ENCODE measurements around the gene RABGAP1. TPM values are rescaled to one million over a fixed set of nuclear protein-coding genes. Genes with fewer than 3 reads are reported as not detected.
A peak's percentile ranks its signal among the peaks of the same experiment; 100 is the strongest.

RABGAP1 gene
- total RNA-seq, 1 donor from 2014 or later = 58.1 TPM

DNA sequence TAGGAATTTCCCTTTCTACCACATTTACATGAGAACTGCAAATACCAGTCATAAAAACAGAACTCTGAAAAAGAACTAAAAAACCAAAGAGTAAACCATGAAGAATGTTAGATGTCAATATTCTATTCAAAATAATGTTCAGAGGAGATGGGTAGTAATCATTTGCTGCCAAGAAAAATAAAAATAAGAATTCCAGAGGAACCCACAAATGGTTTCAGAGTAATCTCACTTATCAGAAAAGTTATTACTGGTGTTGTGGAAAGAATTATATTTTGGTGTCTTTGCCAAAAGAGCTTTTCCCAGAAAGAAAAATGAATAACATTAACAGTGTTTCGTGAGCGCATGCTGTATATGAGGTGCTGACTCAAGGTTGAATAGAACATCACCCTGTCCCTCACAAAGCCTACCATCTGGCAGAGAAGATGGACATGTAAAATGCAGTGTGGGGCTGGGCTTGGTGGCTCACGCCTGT is 128.2 kb downstream of the RABGAP1 start:
- Mint-ChIP-seq H3K9me3 (no peaks in the 10 kb centered on the region), H3K36me3 (ENCODE audit: low read depth) (peaks cover 74% of the 10 kb centered on the region), H3K4me1 (peaks cover 17% of the 10 kb centered on the region), H3K27ac (no peak overlapping the region), H3K4me3 (no peak overlapping the region), H3K27me3 (no peaks in the 10 kb centered on the region)
- ChIA-PET POLR2A (no interaction called here), CTCF (interaction anchor here (1.5 kb wide), 1 partner anchor 157 kb away, joined by 8 read pairs; no protein-coding TSS in a partner anchor)
- TF ChIP-seq, protein P1, sequence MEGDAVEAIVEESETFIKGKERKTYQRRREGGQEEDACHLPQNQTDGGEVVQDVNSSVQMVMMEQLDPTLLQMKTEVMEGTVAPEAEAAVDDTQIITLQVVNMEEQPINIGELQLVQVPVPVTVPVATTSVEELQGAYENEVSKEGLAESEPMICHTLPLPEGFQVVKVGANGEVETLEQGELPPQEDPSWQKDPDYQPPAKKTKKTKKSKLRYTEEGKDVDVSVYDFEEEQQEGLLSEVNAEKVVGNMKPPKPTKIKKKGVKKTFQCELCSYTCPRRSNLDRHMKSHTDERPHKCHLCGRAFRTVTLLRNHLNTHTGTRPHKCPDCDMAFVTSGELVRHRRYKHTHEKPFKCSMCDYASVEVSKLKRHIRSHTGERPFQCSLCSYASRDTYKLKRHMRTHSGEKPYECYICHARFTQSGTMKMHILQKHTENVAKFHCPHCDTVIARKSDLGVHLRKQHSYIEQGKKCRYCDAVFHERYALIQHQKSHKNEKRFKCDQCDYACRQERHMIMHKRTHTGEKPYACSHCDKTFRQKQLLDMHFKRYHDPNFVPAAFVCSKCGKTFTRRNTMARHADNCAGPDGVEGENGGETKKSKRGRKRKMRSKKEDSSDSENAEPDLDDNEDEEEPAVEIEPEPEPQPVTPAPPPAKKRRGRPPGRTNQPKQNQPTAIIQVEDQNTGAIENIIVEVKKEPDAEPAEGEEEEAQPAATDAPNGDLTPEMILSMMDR (IDR thresholded peaks at IDR 0.05) = no peak
- intact Hi-C loops (cut with micrococcal nuclease) = no loop called here
- DNase-seq (no peak), ATAC-seq (ENCODE audit: low read depth) (no peak)

DNA sequence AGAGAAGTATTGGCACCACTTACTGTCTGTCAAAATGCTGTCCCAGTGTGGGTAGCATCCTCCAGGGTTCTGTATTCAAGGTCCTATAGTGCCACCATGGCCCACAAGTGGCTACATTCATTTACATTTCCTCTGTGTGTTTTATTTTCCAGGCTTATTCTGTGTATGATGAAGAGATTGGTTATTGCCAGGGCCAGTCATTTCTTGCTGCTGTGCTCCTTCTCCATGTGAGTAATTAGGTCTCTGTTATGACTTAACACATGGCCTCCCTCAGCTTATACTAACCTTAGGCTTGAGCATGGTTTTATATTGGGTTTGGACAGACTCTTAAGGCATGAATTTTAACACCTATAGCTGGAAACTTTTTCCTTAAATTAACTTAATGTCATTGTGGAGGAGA is 129.4 kb downstream of the RABGAP1 start:
- Mint-ChIP-seq H3K27me3 (no peaks in the 10 kb centered on the region), H3K27ac (no peak overlapping the region), H3K36me3 (ENCODE audit: low read depth) (peaks cover 75% of the 10 kb centered on the region), H3K4me1 (peaks cover 17% of the 10 kb centered on the region), H3K9me3 (no peaks in the 10 kb centered on the region), H3K4me3 (no peak overlapping the region)
- TF ChIP-seq, protein P1 (IDR thresholded peaks at IDR 0.05) = no peak
- ChIA-PET CTCF (no interaction called here), POLR2A (no interaction called here)
- no peak for ATAC-seq (ENCODE audit: low read depth)
- intact Hi-C loops (cut with micrococcal nuclease) = no loop called here
- no peak for DNase-seq

DNA sequence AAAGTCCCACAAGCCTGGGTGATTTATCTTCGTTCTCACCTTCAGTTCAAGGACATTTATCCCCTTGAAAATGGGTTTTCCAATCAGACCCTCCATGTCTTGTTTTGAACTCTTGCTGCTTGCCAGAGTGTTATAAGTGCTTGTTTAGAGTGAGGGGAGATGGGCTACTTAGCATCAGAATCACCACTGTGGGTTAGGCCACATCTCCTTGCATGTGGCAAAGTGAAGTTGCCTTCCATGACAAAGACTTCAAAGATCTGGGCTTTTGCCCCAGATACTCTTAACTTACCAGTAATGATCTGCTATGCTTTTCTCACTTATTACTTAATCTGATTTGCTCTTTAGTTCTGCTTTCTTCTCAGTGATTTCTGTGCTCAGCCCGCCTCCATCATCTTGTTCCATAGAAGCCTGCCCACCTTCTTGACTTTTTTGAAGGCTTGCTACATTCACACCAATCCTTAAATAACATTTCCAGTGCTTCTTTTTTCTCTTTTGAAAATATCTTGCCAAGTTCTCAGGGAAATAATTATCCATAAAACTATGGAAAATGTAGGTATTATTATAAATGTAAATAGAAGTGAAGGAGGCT is 131.7 kb downstream of the RABGAP1 start:
- intact Hi-C loops (cut with micrococcal nuclease) = no loop called here
- Mint-ChIP-seq H3K4me3 (no peak overlapping the region), H3K27me3 (no peaks in the 10 kb centered on the region), H3K27ac (no peak overlapping the region), H3K9me3 (no peaks in the 10 kb centered on the region), H3K36me3 (ENCODE audit: low read depth) (peaks cover 67% of the 10 kb centered on the region), H3K4me1 (peaks cover 17% of the 10 kb centered on the region)
- ATAC-seq (ENCODE audit: low read depth) = no peak
- ChIA-PET CTCF (interaction anchor here (6.1 kb wide), 1 partner anchor 277 kb away, joined by 41 read pairs; no protein-coding TSS in a partner anchor), POLR2A (interaction anchor here (0.7 to 0.9 kb wide), 2 partner anchors 160 to 277 kb away, joined by 3 to 4 read pairs; partner anchors contain the start of gene ZBTB6)
- TF ChIP-seq, protein P1 (IDR thresholded peaks at IDR 0.05) = no peak
- no peak for DNase-seq

DNA sequence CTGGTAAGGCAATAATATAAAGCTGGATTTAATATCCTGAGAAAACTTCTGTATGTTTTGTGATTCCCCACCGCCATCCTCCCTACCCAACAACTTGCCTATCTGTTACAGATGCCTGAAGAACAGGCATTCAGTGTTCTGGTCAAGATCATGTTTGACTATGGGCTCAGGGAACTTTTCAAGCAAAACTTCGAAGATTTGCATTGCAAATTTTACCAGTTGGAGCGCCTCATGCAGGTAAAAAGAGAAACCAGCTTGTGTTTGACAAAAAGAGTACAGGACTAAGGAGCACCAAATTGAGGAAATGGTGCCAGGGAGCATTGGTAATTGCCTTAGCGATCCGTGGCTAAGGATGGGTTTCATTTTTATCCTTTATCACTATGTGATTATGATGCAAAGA is 132.6 kb downstream of the RABGAP1 start:
- H3K27ac Mint-ChIP-seq = peak overlapping the region; percentile 56
- H3K4me3 Mint-ChIP-seq = no peak overlapping the region
- no peaks in the 10 kb centered on the region for H3K9me3 Mint-ChIP-seq
- POLR2A ChIA-PET = interaction anchor here (0.9 kb wide), 1 partner anchor 161 kb away, joined by 4 read pairs; the partner anchor contains the start of gene ZBTB6
- intact Hi-C loops (cut with micrococcal nuclease) = no loop called here
- peaks cover 70% of the 10 kb centered on the region for H3K36me3 Mint-ChIP-seq (ENCODE audit: low read depth)
- TF ChIP-seq, protein P1 (IDR thresholded peaks at IDR 0.05) = no peak
- H3K4me1 Mint-ChIP-seq = peaks cover 17% of the 10 kb centered on the region
- H3K27me3 Mint-ChIP-seq = no peaks in the 10 kb centered on the region
- DNase-seq (no peak), ATAC-seq (ENCODE audit: low read depth) (peak; percentile 28)
- CTCF ChIA-PET = interaction anchor here (1.3 to 6.1 kb wide), 2 partner anchors 276 to 313 kb away, joined by 4 to 41 read pairs; no protein-coding TSS in a partner anchor

DNA sequence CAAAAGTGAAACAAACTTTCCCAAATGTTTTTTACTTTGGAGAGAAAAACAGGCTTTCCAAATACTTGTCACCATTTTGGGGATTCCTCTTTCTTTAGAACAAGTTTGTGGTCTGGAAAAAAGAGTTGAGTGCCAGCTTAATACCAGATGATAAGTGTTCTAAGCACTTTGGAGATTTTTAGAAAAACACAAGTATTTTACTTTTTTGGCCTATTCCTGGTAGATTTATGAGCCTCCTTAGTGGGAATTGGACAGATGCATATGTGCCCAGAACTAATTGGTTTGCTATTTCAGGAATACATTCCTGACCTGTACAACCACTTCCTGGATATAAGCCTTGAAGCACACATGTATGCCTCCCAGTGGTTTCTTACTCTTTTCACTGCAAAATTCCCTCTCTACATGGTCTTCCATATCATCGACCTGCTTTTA is 133.2 kb downstream of the RABGAP1 start:
- ChIA-PET POLR2A (no interaction called here), CTCF (interaction anchor here (1.3 to 6.1 kb wide), 2 partner anchors 276 to 312 kb away, joined by 4 to 41 read pairs; no protein-coding TSS in a partner anchor)
- peaks cover 17% of the 10 kb centered on the region for H3K4me1 Mint-ChIP-seq
- ATAC-seq (ENCODE audit: low read depth) = no peak
- H3K9me3 Mint-ChIP-seq = no peaks in the 10 kb centered on the region
- H3K27ac Mint-ChIP-seq = no peak overlapping the region
- DNase-seq = no peak
- no peaks in the 10 kb centered on the region for H3K27me3 Mint-ChIP-seq
- no peak overlapping the region for H3K4me3 Mint-ChIP-seq
- TF ChIP-seq, protein P1 (IDR thresholded peaks at IDR 0.05) = no peak
- peaks cover 73% of the 10 kb centered on the region for H3K36me3 Mint-ChIP-seq (ENCODE audit: low read depth)
- intact Hi-C loops (cut with micrococcal nuclease) = no loop called here
